OCI-LY7 (cell line): ENCODE measurements around the gene STAT4. TPM values are rescaled to one million over a fixed set of nuclear protein-coding genes. Genes with fewer than 3 reads are reported as not detected.

ENCODE experiments used
- BruUV-seq: library from RNA; stranded (reverse); fragments of 400-500 nt; replicated peaks from 2 replicates; lab custom pipeline; 2021; lab: Mats Ljungman, UMichigan
- CTCF ChIA-PET: fragments of 300-600 bp; sonication (Branson Sonifier 250); formaldehyde crosslinking; loops from one replicate; lab custom pipeline; 2022; ENCODE audit warnings: antibody characterized with exemption; ENCODE audit not compliant: unreplicated experiment; lab: Charles Lee
- POLR2A ChIA-PET: fragments of 300-600 bp; sonication (Branson Sonifier 250); formaldehyde crosslinking; loops from one replicate; lab custom pipeline; 2022; ENCODE audit warnings: antibody characterized with exemption; lab: Charles Lee
- DNase-seq: peaks from one replicate; pipeline ENCODE4 v3.0.0-alpha.2; 2015; ENCODE audit warnings: low spot score
- H2AFZ ChIP-seq: fragments of 200-600 bp; sonication (generic), shearing (Covaris generic); 2 replicates; pipeline ENCODE4 v1.6.1; 2014; ENCODE audit warnings: mild to moderate bottlenecking, antibody characterized with exemption, low read length, moderate library complexity
- H3K27ac ChIP-seq: fragments of 200-600 bp; sonication (generic); 2 replicates; pipeline ENCODE4 v1.5.1; 2014; ENCODE audit warnings: mixed run types, low read depth, mild to moderate bottlenecking, moderate library complexity, low read length, inconsistent platforms; ENCODE audit not compliant: poor library complexity, severe bottlenecking
- H3K36me3 ChIP-seq: fragments of 200-600 bp; sonication (generic); 2 replicates; pipeline ENCODE4 v1.6.1; 2014; ENCODE audit warnings: mild to moderate bottlenecking, antibody characterized with exemption, low read length, moderate library complexity, mixed read lengths; ENCODE audit not compliant: insufficient read depth
- H3K4me1 ChIP-seq: fragments of 200-600 bp; sonication (generic); 2 replicates; pipeline ENCODE4 v1.5.1; 2014; ENCODE audit warnings: mild to moderate bottlenecking, low read length; ENCODE audit not compliant: insufficient read depth, poor library complexity, severe bottlenecking
- H3K4me2 ChIP-seq: fragments of 200-600 bp; sonication (generic); 2 replicates; pipeline ENCODE4 v1.6.1; 2014; ENCODE audit warnings: mild to moderate bottlenecking, low read length
- H3K4me3 ChIP-seq: fragments of 200-600 bp; sonication (generic); 2 replicates; pipeline ENCODE4 v1.5.1; 2014; ENCODE audit warnings: mild to moderate bottlenecking, low read depth, low read length; ENCODE audit not compliant: poor library complexity, severe bottlenecking
- H3K79me2 ChIP-seq: fragments of 200-600 bp; sonication (generic); 2 replicates; pipeline ENCODE4 v1.6.1; 2016; ENCODE audit warnings: low read depth, mild to moderate bottlenecking, low read length, moderate library complexity, mixed read lengths; ENCODE audit not compliant: insufficient read depth
- H3K9me2 ChIP-seq: fragments of 200-600 bp; sonication (generic); 2 replicates; pipeline ENCODE4 v1.6.1; 2016; ENCODE audit warnings: mild to moderate bottlenecking, low read length, mixed read lengths; ENCODE audit not compliant: insufficient read depth
- H3K9me3 ChIP-seq: fragments of 200-600 bp; sonication (generic); 2 replicates; pipeline ENCODE4 v1.6.1; 2014; ENCODE audit warnings: mild to moderate bottlenecking, mixed run types, low read length, mixed read lengths
- H4K20me1 ChIP-seq: fragments of 200-600 bp; sonication (generic); 2 replicates; pipeline ENCODE4 v1.6.1; 2014; ENCODE audit warnings: mild to moderate bottlenecking, antibody characterized with exemption, low read length, moderate library complexity, mixed read lengths; ENCODE audit not compliant: insufficient read depth
- EZH2phosphoT487 ChIP-seq: fragments of 200-600 bp; sonication (generic); IDR thresholded peaks from 2 replicates; pipeline ENCODE4 v1.6.1; 2018; ENCODE audit warnings: low read depth, borderline replicate concordance, mild to moderate bottlenecking, mixed run types, antibody characterized with exemption, low read length, moderate library complexity, mixed read lengths
- intact Hi-C: fragments of 100-400 bp; cut with micrococcal nuclease; formaldehyde crosslinking; loops from one replicate; pipeline ENCODE4 v1.10.0; 2022; ENCODE audit not compliant: unreplicated experiment
- total RNA-seq, 2 experiments: library from RNA; depleted of rRNA in 1 of 2; stranded (reverse); fragments of >200 nt in 1 of 2; shearing (Covaris generic) in 1 of 2; gene quantifications; 2 replicates each; pipeline ENCODE4 v1.2.3, GENCODE V29; 2014 to 2022
- TF ChIP-seq, protein P1 (sequence below): fragments of 200-600 bp; sonication (generic); conservative IDR thresholded peaks from 2 replicates; pipeline ENCODE4 v1.5.1; 2014; ENCODE audit warnings: mild to moderate bottlenecking, antibody characterized with exemption, low read length, moderate library complexity, mixed read lengths

STAT4 gene
- total RNA-seq, 2 experiments from 2014 or later = not detected

DNA sequence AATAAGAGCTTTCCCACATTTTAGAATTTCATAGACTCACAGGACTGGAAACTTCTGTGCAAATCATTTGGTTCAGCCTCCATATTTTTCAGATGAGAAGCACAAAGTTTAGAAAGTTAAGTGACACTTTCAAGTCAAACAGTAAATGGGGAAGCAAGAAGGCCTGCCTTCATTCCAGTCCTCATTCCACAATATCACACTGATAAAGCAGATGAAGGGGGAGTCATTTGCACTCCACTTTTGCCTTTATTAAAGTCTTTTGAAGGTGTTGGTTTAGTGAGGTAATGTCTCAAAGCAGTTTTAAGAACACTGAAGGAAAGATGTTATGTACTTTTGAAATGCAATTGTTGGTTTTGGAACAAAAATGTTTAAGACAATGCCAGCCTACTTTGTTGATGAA lies 32.7 kb upstream of the STAT4 start:
- BruUV-seq = no TSS peak
- H3K79me2 ChIP-seq = no peaks in the 10 kb centered on the region
- POLR2A ChIA-PET = no interaction called here
- H3K27ac ChIP-seq = no peak overlapping the region
- intact Hi-C loops = no loop called here
- H3K9me3 ChIP-seq = no peaks in the 10 kb centered on the region
- H3K4me1 ChIP-seq = no peaks in the 10 kb centered on the region
- no peaks in the 10 kb centered on the region for H3K36me3 ChIP-seq
- no peaks in the 10 kb centered on the region for H4K20me1 ChIP-seq
- TF ChIP-seq EZH2phosphoT487 = no peak
- TF ChIP-seq, protein P1, sequence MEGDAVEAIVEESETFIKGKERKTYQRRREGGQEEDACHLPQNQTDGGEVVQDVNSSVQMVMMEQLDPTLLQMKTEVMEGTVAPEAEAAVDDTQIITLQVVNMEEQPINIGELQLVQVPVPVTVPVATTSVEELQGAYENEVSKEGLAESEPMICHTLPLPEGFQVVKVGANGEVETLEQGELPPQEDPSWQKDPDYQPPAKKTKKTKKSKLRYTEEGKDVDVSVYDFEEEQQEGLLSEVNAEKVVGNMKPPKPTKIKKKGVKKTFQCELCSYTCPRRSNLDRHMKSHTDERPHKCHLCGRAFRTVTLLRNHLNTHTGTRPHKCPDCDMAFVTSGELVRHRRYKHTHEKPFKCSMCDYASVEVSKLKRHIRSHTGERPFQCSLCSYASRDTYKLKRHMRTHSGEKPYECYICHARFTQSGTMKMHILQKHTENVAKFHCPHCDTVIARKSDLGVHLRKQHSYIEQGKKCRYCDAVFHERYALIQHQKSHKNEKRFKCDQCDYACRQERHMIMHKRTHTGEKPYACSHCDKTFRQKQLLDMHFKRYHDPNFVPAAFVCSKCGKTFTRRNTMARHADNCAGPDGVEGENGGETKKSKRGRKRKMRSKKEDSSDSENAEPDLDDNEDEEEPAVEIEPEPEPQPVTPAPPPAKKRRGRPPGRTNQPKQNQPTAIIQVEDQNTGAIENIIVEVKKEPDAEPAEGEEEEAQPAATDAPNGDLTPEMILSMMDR = no peak
- no peak for DNase-seq
- H3K9me2 ChIP-seq = no peaks in the 10 kb centered on the region
- no peak overlapping the region for H2AFZ ChIP-seq
- H3K4me3 ChIP-seq = no peak overlapping the region
- H3K4me2 ChIP-seq = no peak overlapping the region
- CTCF ChIA-PET = no interaction called here

DNA sequence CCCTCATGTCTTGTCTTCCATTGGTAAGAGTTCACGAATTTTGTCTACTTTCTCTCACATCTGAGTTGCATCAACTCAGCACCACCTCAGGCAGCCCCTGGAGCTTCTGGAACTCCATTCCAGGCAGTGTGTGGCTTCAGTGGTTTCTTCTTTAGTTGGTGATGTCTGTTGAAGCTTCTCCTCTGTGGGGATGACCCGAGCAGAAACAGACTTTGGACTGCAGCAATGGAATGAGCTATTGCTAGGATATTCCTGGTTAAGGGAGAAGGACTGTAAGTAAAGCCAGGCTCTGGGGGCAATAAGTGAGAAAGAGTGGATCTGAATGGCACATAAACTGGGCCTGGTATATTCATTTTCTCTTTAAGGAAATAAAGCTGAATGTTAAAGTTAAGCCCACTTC lies 32.3 kb upstream of the STAT4 start:
- Histone ChIP-seq H3K9me2 (no peaks in the 10 kb centered on the region), H3K79me2 (no peaks in the 10 kb centered on the region), H3K36me3 (no peaks in the 10 kb centered on the region), H3K27ac (no peak overlapping the region), H3K4me2 (no peak overlapping the region), H3K9me3 (no peaks in the 10 kb centered on the region), H4K20me1 (no peaks in the 10 kb centered on the region), H3K4me3 (no peak overlapping the region), H3K4me1 (no peaks in the 10 kb centered on the region), H2AFZ (no peak overlapping the region)
- POLR2A ChIA-PET = interaction anchor here (0.6 kb wide), 1 partner anchor 219 kb away, joined by 3 read pairs; no protein-coding TSS in a partner anchor
- TF ChIP-seq, protein P1 = no peak
- TF ChIP-seq EZH2phosphoT487 = no peak
- CTCF ChIA-PET = no interaction called here
- BruUV-seq = no TSS peak
- intact Hi-C loops = no loop called here
- no peak for DNase-seq

DNA sequence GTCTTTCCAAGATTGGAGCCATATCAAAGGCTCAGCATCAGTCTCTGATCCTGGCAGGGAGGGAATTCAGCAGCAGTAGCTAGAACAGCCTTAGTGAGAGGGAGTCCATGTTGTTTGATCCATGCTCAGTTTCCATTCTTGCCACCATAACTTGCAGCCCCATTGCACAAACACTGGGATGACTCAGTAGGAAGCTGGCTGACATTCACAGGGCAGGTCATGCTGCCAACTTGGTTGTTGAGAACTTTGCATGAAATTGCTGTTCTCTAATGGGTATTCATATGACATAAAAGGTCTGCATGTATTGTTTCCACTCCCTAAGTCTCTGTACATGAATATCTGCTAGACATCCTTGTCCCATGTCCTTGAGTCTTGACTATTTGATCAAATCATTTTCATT lies 29.9 kb upstream of the STAT4 start:
- TF ChIP-seq, protein P1 = no peak
- TF ChIP-seq EZH2phosphoT487 = no peak
- Histone ChIP-seq H4K20me1 (no peaks in the 10 kb centered on the region), H3K79me2 (no peaks in the 10 kb centered on the region), H3K4me2 (no peak overlapping the region), H2AFZ (no peak overlapping the region), H3K9me3 (no peaks in the 10 kb centered on the region), H3K27ac (no peak overlapping the region), H3K9me2 (no peaks in the 10 kb centered on the region), H3K4me3 (no peak overlapping the region), H3K36me3 (no peaks in the 10 kb centered on the region), H3K4me1 (no peaks in the 10 kb centered on the region)
- no peak for DNase-seq
- intact Hi-C loops = no loop called here
- POLR2A ChIA-PET = no interaction called here
- CTCF ChIA-PET = no interaction called here
- BruUV-seq = no TSS peak
